Spleen (tissue), 11 donors: ENCODE results near the gene PARD3. TPM values are rescaled to one million over a fixed set of nuclear protein-coding genes. Genes with fewer than 3 reads are reported as not detected.

ENCODE experiments used
- DNase-seq: peaks from one replicate; pipeline ENCODE4 v3.0.0-alpha.2; 2020
- H3K27ac ChIP-seq, 8 donors: fragments of 200-600 bp; sonication (generic) in 7 of 8; 1 replicate in 4 of 8; 2 replicates in 4 of 8; pipeline versions ENCODE4 v1.5.0 to v1.8.0; 2016 to 2021; ENCODE audit warnings: inconsistent platforms in 4 of 8, mild to moderate bottlenecking in 4 of 8, moderate library complexity in 1 of 8
- H3K27me3 ChIP-seq, 7 donors: fragments of 200-600 bp; sonication (generic) in 6 of 7; replicated peaks in 1 of 7; 1 replicate in 4 of 7; 2 replicates in 3 of 7; pipeline versions ENCODE4 v1.5.0 to v1.8.0; 2016 to 2021; ENCODE audit warnings: inconsistent platforms in 3 of 7, mild to moderate bottlenecking in 1 of 7
- H3K36me3 ChIP-seq, 6 donors: fragments of 200-600 bp; sonication (generic) in 5 of 6; 1 replicate in 4 of 6; 2 replicates in 2 of 6; pipeline versions ENCODE4 v1.5.0 to v1.8.0; 2016 to 2021; ENCODE audit warnings: inconsistent platforms in 2 of 6
- H3K4me1 ChIP-seq, 6 donors: fragments of 200-600 bp; sonication (generic) in 5 of 6; 1 replicate in 3 of 6; 2 replicates in 3 of 6; pipeline versions ENCODE4 v1.5.0 to v1.8.0; 2016 to 2021; ENCODE audit warnings: inconsistent platforms in 3 of 6
- H3K4me3 ChIP-seq, 8 donors: fragments of 200-600 bp; sonication (generic) in 7 of 8; 1 replicate in 4 of 8; 2 replicates in 4 of 8; pipeline versions ENCODE4 v1.5.0 to v1.8.0; 2016 to 2021; ENCODE audit warnings: inconsistent platforms in 4 of 8, mild to moderate bottlenecking in 4 of 8, moderate library complexity in 2 of 8
- H3K9me3 ChIP-seq, 8 donors: fragments of 200-600 bp; sonication (generic) in 7 of 8; 1 replicate in 4 of 8; 2 replicates in 4 of 8; pipeline versions ENCODE4 v1.5.0 to v1.8.0; 2016 to 2021; ENCODE audit warnings: inconsistent platforms in 4 of 8
- CTCF ChIP-seq, 11 experiments: fragments of 200-600 bp in 7 of 11; fragments of 450-650 bp in 4 of 11; sonication (generic) in 4 of 11; IDR thresholded peaks in 8 of 11; conservative IDR thresholded peaks in 3 of 11; 1 replicate in 7 of 11; 2 replicates in 4 of 11; pipeline versions ENCODE4 v1.4.0 to v1.8.0; 2016 to 2021; ENCODE audit warnings: antibody characterized with exemption in 11 of 11, inconsistent platforms in 4 of 11, mild to moderate bottlenecking in 1 of 11
- POLR2A ChIP-seq, 3 donors: fragments of 450-650 bp; IDR thresholded peaks; one replicate each; pipeline ENCODE4 v1.5.1; 2017; ENCODE audit warnings: antibody characterized with exemption in 3 of 3, mild to moderate bottlenecking in 1 of 3
- POLR2AphosphoS5 ChIP-seq, 3 donors: sonication (generic); formaldehyde crosslinking; IDR thresholded peaks; one replicate each; pipeline ENCODE4 v1.5.1; 2017; ENCODE audit warnings: antibody characterized with exemption in 3 of 3
- WGBS, 5 donors: extraction: QIAGEN DNeasy Blood & Tissue Kit in 3 of 5; methylation state at CpG; one replicate each; pipeline versions ENCODE4 v1.1.5 to v1.1.7; 2013 to 2018; 5-methylcytosine and 5-hydroxymethylcytosine counted together
- intact Hi-C: fragments of 100-400 bp; cut with DNase I; formaldehyde crosslinking; loops from one replicate; pipeline ENCODE4 v1.15.0; 2023; ENCODE audit warnings: low total_unique reads
- polyA plus RNA-seq, 3 donors: library from polyadenylated mRNA; stranded (reverse); fragments of 200-250 nt; gene quantifications; one replicate each; pipeline ENCODE4 v1.2.1, GENCODE V29; 2013
- total RNA-seq, 7 donors: library from RNA; depleted of rRNA in 3 of 7; stranded (reverse); fragments of >200 nt in 3 of 7; fragmentation: NEBNext Ultra II Directional in 4 of 7; extraction: Animal tissue kit (Norgen Biotek cat#: 25700) in 4 of 7; gene quantifications; one replicate each; pipeline versions ENCODE4 v1.1.0 to v1.2.1, GENCODE V29; 2016 to 2021
- donor health status: healthy with polysubstance abuse.
- donor health status: DM: no; HTN: no; CAD: no; lungs with moderate emphysema.
- donor health status: DM: no; HTN: no; CAD: no.
- donor health status: Bipolar disorder and iron deficiency.
- donor health status: healthy.
- donor health status: DM: no; HTN: no; CAD: no.
- donor health status: DM: yes; HTN: yes; CAD: no.

Gene PARD3
- total and polyA plus RNA-seq, 10 donors: 2.8 to 18.9 (median 10.8) TPM

GRCh38 chr10:34345383-34345782 is 469.7 kb downstream of the PARD3 start:
- 75 to 97% (median 83%) methylated on average over 5 of the region's 5 CpGs for WGBS, 5 donors
- Histone ChIP-seq H3K36me3 (no peaks in the 10 kb centered on the region), H3K4me3 (no peak overlapping the region)

GRCh38 chr10:34343764-34344163 is 471.3 kb downstream of the PARD3 start:
- no peaks in the 10 kb centered on the region for H3K27me3 ChIP-seq
- 77 to 94% (median 79%) methylated on average over 1 of the region's 1 CpG for WGBS, 5 donors
- no peak overlapping the region for H3K27ac ChIP-seq
- H3K4me3 ChIP-seq: no peak overlapping the region
- no peaks in the 10 kb centered on the region for H3K9me3 ChIP-seq
- DNase-seq: no peak
- H3K4me1 ChIP-seq: peaks cover 0 to 6% (median 0%) of the 10 kb centered on the region in 6 donors
- intact Hi-C loops: no loop called here
- TF ChIP-seq CTCF (IDR thresholded peaks at IDR 0.05 in 8 of 11, conservative IDR thresholded peaks at IDR 0.05 in 3 of 11) (no peak), POLR2AphosphoS5 (IDR thresholded peaks at IDR 0.05) (no peak), POLR2A (IDR thresholded peaks at IDR 0.05) (no peak)
- H3K36me3 ChIP-seq: no peaks in the 10 kb centered on the region

More at GRCh38 chr10:34345383-34345782, 469.7 kb downstream of the PARD3 start:
- Histone ChIP-seq H3K27me3 (no peaks in the 10 kb centered on the region), H3K4me1 (peaks cover 0 to 6% (median 0%) of the 10 kb centered on the region in 6 donors), H3K9me3 (peaks cover 0 to 9% (median 0%) of the 10 kb centered on the region in 8 donors), H3K27ac (no peak overlapping the region)
- intact Hi-C loops: no loop called here
- TF ChIP-seq CTCF (IDR thresholded peaks at IDR 0.05 in 8 of 11, conservative IDR thresholded peaks at IDR 0.05 in 3 of 11) (no peak), POLR2AphosphoS5 (IDR thresholded peaks at IDR 0.05) (no peak), POLR2A (IDR thresholded peaks at IDR 0.05) (no peak)
- DNase-seq: no peak

- no peak for DNase-seq
- 68 to 88% (median 78%) methylated on average over 4 of the region's 4 CpGs for WGBS, 5 donors
- Histone ChIP-seq H3K4me3 (peak overlapping the region in 1 of 8 donors; percentile 0), H3K27me3 (no peaks in the 10 kb centered on the region), H3K4me1 (peaks cover 0 to 6% (median 0%) of the 10 kb centered on the region in 6 donors), H3K36me3 (no peaks in the 10 kb centered on the region), H3K9me3 (no peaks in the 10 kb centered on the region), H3K27ac (no peak overlapping the region)
- intact Hi-C loops: no loop called here
- TF ChIP-seq POLR2AphosphoS5 (IDR thresholded peaks at IDR 0.05) (no peak), POLR2A (IDR thresholded peaks at IDR 0.05) (no peak), CTCF (IDR thresholded peaks at IDR 0.05 in 8 of 11, conservative IDR thresholded peaks at IDR 0.05 in 3 of 11) (no peak)
Observed at GRCh38 chr10:34341473-34341872, 473.6 kb downstream of the PARD3 start.

GRCh38 chr10:34340934-34341333 is 474.2 kb downstream of the PARD3 start:
- intact Hi-C loops: no loop called here
- no peak for DNase-seq
- Histone ChIP-seq H3K4me1 (peaks cover 0 to 6% (median 0%) of the 10 kb centered on the region in 6 donors), H3K27me3 (no peaks in the 10 kb centered on the region), H3K4me3 (peak overlapping the region in 1 of 8 donors; percentile 0), H3K9me3 (no peaks in the 10 kb centered on the region), H3K27ac (peak overlapping the region in 1 of 8 donors; percentile 52), H3K36me3 (no peaks in the 10 kb centered on the region)
- TF ChIP-seq CTCF (IDR thresholded peaks at IDR 0.05 in 8 of 11, conservative IDR thresholded peaks at IDR 0.05 in 3 of 11) (no peak), POLR2AphosphoS5 (IDR thresholded peaks at IDR 0.05) (no peak), POLR2A (IDR thresholded peaks at IDR 0.05) (no peak)
- 48 to 79% (median 59%) methylated on average over 1 of the region's 1 CpG for WGBS, 5 donors
